ENCODE data around the gene FAM200C. TPM values are rescaled to one million over a fixed set of nuclear protein-coding genes. Genes with fewer than 3 reads are reported as not detected.

Gene FAM200C
- total and polyA plus RNA-seq, 2 of the 13 experiments (the other 11 are each of a cell fraction or from before 2014, with no cell fraction given) = 3.2 to 4.7 TPM

- no TSS peak for BruUV-seq (replicated peaks)
- H3K4me3 ChIP-seq (replicated peaks in 1 of 3; ENCODE audit: insufficient read depth in 1 of 3, low read depth in 2 of 3, low read length in 3 of 3) = no peak overlapping the region
- H3K36me3 ChIP-seq (replicated peaks in 1 of 2; ENCODE audit: control insufficient read depth in 1 of 2, insufficient read depth in 2 of 2, low read length in 2 of 2) = no peaks in the 10 kb centered on the region
- no peaks in the 10 kb centered on the region for H3K4me1 ChIP-seq (ENCODE audit: insufficient read depth, low read length)
- no peak overlapping the region for H3K9ac ChIP-seq (ENCODE audit: insufficient read depth, low read depth, low read length)
- H3K9me3 ChIP-seq (ENCODE audit: low read length) = no peaks in the 10 kb centered on the region
- H3K4me2 ChIP-seq (ENCODE audit: low read depth, low read length) = no peak overlapping the region
- ATAC-seq (no peak), FAIRE-seq (no peak), DNase-seq (ENCODE audit: low spot score) (no peak)
- CTCF ChIA-PET (ENCODE audit: low intra/inter-chr PET ratio, low total read pairs) = no interaction called here
- in situ Hi-C loops (cut with HindIII; ENCODE audit: extremely low pct_ligation_motif_present, low pct_unique_long_range_greater_than_20kb) = loop anchor here (5.0 kb wide), 1 partner anchor 153 kb away; no protein-coding TSS in a partner anchor
- TF ChIP-seq ZNF616 (CRISPR knock-in tag; IDR thresholded peaks at IDR 0.05; ENCODE audit: low read depth) (no peak), TFDP2 (CRISPR knock-in tag; IDR thresholded peaks at IDR 0.05) (no peak), NFKB2 (CRISPR knock-in tag; IDR thresholded peaks at IDR 0.05; ENCODE audit: borderline replicate concordance) (no peak), GRHL1 (CRISPR knock-in tag; conservative IDR thresholded peaks at IDR 0.05) (no peak), ZNF24 (IDR thresholded peaks at IDR 0.05) (no peak)
- no peak overlapping the region for H2AFZ ChIP-seq (ENCODE audit: low read length)
- WGBS (ENCODE audit: low lambda C conversion rate) = 49% methylated on average over 4 of the region's 4 CpGs
- POLR2A ChIA-PET = no interaction called here
- H4K20me1 ChIP-seq (ENCODE audit: insufficient read depth, low read length) = no peaks in the 10 kb centered on the region
- H3K27ac ChIP-seq (ENCODE audit: extremely low read length, insufficient read depth, low read length) = no peak overlapping the region
- H3K27me3 ChIP-seq (ENCODE audit: control insufficient read depth in 1 of 2, insufficient read depth in 2 of 2, low read length in 2 of 2) = peaks cover 2 to 18% of the 10 kb centered on the region in 2 experiments; a peak in 3 of 5 replicates
- no peaks in the 10 kb centered on the region for H3K79me2 ChIP-seq (ENCODE audit: insufficient read depth, low read length)
- intact Hi-C loops (cut with micrococcal nuclease; ENCODE audit: unreplicated experiment) = loop anchor here (5.0 kb wide), 1 partner anchor 328 kb away; no protein-coding TSS in a partner anchor
Observed at GRCh38 chr5:160349935-160350303, 49.9 kb downstream of the FAM200C start.

Data from HepG2 (cell line).